GM12891 (cell line): ENCODE data around the gene BAZ1B.

Source experiments
- POLR2A ChIP-seq: IDR thresholded peaks from 2 replicates; pipeline ENCODE4 v1.6.1; 2011; ENCODE audit warnings: low read depth, low read length, control low read depth
- POLR2AphosphoS5 ChIP-seq: IDR thresholded peaks from 2 replicates; pipeline ENCODE4 v1.6.1; 2011; ENCODE audit warnings: low read depth, low read length, control low read depth
- POU2F2 ChIP-seq: IDR thresholded peaks from 2 replicates; pipeline ENCODE4 v1.6.1; 2011; ENCODE audit warnings: low read depth, mild to moderate bottlenecking, control low read depth, low read length, moderate library complexity
- TAF1 ChIP-seq: IDR thresholded peaks from 2 replicates; pipeline ENCODE4 v1.6.1; 2011; ENCODE audit warnings: low read depth, low read length, control low read depth

DNA sequence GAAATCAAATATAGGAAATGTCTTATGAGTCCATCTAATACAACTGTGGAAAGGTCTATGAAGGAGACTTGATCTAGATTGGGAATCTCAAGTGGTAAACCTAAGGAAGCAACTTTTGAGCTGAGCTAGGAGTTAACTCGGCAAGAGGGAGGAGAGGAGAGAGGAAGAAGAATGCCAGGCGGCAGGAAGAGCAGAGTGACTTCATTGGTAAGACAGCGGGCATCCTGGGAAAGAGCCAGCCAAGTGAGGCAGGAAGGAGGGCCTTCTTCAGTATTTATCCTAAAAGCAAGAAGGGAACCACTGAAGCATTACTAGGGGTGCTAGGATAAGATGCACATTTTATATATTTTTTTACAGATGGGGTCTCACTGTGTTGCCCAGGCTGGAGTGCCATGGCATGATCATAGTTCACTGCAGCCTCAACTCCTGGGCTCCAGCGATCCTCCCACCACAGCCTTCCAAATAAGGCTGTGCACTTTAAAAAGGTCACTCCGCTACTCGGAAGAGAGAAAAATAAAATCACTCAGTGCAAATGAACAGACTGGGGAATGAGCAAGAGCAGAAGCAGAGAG, 33.4 kb upstream of the BAZ1B start:
- TF ChIP-seq POLR2AphosphoS5 (no peak), POLR2A (no peak), POU2F2 (no peak), TAF1 (no peak)
